ENCODE data around the gene SLC6A9.

SLC6A9 gene

DNA sequence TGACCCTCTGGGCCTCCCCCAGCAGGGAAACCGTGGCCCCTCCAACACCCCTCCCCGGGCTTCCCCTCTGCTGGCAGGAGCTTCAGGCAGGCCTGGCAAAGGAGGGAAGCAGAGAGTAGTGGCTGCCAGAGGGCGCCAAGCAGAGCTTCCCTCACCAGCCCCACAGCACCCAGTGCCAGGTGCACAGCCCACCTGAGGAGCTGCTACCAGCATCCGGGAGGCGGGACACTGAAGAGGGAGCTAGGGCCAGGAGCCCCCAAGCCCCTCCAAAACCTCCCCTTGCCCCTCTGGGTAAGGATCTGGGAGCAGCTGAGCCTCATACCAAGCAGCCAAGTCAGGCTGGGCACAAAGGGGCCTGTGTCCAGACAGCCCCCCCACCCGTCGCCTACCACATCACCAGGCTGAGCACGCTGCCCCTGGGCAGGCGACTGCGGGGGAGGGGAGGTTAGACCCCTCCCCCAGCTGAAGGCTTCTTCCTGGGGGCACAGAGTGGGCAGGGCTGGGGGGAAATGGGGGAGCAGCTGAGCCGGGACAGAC lies 20.3 kb downstream of the SLC6A9 start:
- DNase-seq, result peak in 50 of 51 donors; percentile 13 to 94 (median 82)

- DNase-seq, result no peak
Observed at GRCh38 chr1:44008259-44008658, 23.0 kb downstream of the SLC6A9 start.

GRCh38 chr1:44002606-44003157 lies 28.6 kb downstream of the SLC6A9 start:
- no peak for DNase-seq

DNA sequence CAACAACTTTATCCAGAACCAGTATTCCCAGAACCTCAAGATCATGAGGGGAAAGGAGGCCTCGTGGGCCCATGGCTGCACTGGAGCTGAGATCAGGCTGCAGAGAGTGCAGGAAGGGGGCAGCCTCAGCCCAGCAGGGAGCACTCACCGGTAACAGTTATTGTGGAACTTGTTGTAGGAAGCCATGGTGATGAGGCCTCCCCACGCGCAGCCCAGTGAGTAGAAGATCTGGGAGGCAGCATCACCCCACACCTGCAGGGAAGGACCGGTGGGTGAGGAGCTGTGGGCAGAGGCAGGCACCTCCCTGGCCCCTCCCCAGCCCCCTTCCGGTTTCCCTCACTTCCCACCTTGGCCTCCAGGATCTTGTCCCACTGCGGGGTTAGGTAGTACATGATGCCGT lies 29.1 kb downstream of the SLC6A9 start:
- DNase-seq, result no peak

GRCh38 chr1:44000122-44000665 lies 31.1 kb downstream of the SLC6A9 start:
- DNase-seq, result no peak

DNA sequence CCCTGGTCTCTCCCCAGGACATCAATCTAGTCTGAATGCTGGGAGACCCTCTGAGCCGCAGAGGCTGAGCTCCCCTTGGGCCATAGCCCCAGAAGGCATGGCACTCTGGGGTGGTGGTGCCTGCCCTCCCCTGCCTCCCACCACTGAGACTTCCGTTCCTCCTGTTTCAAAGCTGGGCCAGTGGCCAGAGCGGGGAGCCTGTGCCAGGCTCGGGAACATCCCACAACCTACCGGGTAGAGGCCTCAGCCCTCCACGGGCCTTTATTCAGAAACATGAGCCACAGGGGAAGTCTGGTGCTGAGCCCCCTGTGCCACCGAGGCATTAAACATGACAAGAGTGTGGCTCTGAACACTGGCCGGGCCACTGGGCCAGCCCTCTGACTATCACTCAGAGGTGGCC lies 31.8 kb downstream of the SLC6A9 start:
- peak in 17 of 51 donors; percentile 10 to 47 (median 27) for DNase-seq

DNA sequence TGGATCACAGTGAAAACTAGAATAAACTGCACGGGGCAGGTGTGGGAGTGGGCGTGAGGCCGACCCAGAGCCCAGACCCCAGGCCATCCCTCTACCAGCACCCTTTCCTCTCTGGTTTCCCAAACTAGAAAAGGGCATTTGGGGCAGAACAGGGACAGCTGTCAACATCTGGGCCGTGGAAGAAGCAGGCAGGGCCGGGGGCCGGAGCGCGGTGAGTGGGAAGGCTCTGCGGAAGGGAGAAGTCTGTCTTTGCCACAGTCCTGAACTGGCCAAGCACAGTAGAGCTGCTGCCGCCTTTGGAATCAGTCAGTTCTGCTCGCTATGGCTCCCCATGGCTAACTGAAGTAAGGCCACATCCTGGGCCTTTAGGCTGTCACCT lies 33.3 kb downstream of the SLC6A9 start:
- no peak for DNase-seq

- DNase-seq, result no peak
Observed at GRCh38 chr1:43997295-43997999, 33.8 kb downstream of the SLC6A9 start.

- no peak for DNase-seq
Observed at GRCh38 chr1:43996733-43997115, 34.5 kb downstream of the SLC6A9 start.

DNA sequence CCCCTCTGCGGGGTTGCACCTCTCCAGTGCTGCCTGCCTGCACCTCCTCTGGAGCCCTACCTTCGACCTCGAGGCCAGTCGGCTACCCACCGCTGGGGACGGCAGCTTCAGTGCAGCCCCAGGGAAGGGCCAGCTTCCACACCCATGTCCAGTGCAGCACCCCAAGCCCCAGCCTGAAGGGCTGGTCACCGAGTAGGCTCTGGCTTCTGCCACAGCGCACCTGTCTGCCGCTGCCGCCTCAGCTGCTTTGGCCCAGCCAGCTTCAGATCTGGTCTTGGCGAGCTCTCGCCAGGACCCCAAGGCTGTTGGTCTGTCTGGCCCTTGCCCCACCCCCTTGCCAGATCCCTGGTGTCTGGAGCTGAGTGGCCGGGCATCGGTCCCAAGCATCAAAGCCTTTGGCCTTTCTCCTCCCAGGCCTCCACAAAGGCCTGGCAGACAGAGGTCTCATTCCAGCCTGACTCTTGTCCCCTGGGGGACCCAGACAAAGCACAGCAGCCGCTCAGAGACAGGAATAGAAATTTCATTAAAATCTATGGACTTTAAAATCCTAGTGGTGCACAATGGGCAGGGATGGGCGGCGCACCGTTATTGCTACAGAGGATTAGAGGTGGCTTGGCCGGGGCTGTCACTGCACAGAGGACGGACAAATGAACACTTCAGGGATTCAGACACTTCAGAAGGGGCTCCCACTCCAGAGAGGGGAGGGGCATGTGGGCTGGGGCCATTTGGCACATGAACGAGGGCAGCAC lies 35.1 kb downstream of the SLC6A9 start:
- peak in 13 of 51 donors; percentile 11 to 46 (median 31) for DNase-seq

DNA sequence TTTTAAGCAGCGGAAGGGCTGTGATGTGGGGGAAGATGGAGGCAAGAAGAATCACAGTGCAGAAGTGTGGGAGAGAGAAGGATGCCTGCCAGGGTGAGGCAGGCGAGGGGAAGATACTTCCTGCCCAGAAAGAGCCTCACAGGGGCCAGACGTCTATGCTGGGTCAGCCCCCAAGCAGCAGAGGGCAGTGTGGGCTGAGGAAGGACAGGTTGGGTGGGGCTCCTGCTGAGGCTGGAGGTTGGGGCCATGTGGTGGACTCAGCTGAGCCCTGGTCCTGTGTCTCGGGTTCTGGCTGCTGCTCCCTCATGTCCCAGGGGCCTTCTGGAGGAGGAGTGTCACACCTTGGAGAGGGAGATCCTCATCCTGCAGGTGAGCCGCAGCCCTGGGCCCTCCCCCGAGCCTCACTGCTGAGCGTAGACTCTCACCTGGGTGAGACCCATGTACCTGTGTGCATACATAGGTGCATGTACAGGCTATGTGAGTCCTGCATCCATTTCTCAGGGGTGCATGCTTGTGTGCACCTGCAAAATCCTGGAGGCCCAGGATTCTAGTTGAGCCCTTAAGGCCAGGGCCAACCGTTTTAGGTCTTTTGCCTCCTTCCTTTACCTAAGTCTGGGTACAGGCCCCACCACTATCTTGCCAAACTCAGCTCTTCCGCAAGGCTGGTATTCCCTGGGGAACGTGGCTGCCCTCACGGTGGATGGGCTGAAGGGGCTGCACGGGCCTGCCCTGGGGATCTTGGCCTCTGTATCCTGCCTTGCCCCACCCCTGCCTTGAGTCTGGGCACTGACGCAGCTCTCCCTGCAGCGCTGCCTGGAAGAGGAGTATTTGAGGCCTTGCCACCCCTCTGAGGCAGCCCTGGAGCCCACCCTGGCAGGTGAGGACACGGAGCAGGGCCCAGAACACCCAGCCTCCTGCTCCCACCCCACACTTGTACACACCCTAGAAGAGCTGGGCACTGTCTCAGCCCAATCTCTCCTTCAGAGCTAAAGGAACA lies 36.2 kb downstream of the SLC6A9 start:
- peak in 4 of 51 donors; percentile 10 to 15 (median 12) for DNase-seq

- DNase-seq, result no peak
Observed at GRCh38 chr1:43994071-43994470, 37.2 kb downstream of the SLC6A9 start.

- DNase-seq, result no peak
Observed at GRCh38 chr1:43993206-43993914, 37.9 kb downstream of the SLC6A9 start.

DNA sequence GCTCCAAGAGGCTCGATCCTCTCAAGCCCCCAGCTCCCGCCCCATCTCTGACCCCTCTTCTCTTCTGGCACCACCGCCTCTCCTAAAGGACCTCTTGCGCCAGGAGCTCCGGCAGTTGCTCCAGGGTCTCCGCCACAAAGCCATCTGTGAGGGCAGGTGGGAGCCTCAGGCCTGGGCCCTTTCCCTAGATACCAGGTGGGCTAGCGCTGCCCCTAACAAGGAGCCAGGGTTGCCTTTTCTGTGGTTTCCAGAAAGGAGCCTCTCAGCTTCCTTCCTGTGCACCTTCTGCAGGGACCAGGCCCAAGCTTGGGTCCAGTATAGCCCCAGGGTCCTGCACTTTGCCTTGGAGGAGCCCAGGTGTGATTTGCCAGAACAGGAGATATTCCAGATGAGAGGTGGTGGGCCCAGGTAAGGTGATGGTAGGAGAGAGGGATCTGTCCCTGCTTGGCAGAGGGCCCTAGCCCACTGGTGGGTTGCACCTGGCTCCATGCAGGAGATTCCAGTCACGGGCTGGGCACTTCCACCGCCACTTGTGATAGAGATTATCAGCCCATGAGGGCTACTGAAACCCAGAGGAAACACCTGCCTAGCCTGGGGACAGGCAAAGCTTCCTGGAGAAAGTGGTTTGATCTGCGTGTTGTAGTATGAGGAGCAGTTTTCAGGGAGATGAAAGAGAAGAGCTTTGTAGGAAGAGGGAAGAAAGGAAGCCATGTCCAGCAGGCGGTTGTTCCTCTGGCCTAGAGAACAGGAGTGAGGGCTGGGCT lies 38.8 kb downstream of the SLC6A9 start:
- DNase-seq, result peak in 1 of 51 donors; percentile 34

- peak in 49 of 51 donors; percentile 20 to 90 (median 79) for DNase-seq
Observed at GRCh38 chr1:43991476-43992231, 39.6 kb downstream of the SLC6A9 start, which contains the start of gene CCDC24. TSS of gene CCDC24 (plus strand) at chr1:43991599. CDS start at chr1:43991879, 280 bp downstream.

- DNase-seq, result no peak
Observed at GRCh38 chr1:43991200-43991475, 40.1 kb downstream of the SLC6A9 start.

DNA sequence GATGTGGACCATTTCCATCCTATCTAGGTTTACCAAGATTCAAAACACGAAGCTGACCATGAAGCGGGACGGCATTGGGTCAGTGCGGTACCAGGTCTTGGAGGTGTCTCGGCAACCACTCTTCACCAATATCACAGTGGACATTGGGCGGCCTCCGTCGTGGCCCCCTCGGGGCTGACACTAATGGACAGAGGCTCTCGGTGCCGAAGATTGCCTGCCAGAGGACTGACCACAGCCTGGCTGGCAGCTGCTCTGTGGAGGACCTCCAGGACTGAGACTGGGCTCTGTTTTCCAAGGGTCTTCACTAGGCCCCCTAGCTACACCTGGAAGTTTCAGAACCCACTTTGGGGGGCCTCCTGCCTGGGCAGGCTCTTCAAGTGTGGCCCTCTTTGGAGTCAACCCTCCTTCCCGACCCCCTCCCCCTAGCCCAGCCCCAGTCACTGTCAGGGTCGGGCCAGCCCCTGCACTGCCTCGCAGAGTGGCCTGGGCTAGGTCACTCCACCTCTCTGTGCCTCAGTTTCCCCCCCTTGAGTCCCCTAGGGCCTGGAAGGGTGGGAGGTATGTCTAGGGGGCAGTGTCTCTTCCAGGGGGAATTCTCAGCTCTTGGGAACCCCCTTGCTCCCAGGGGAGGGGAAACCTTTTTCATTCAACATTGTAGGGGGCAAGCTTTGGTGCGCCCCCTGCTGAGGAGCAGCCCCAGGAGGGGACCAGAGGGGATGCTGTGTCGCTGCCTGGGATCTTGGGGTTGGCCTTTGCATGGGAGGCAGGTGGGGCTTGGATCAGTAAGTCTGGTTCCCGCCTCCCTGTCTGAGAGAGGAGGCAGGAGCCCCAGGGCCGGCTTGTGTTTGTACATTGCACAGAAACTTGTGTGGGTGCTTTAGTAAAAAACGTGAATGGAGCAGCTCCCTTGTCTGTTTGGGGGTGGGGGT lies 40.7 kb downstream of the SLC6A9 start:
- DNase-seq, result no peak
